IMR-90 (cell line): ENCODE measurements around the gene SNRK.

Experiments used
- POLR2A ChIP-seq: IDR thresholded peaks from 2 replicates; pipeline ENCODE4 v1.6.1; 2012; ENCODE audit warnings: mild to moderate bottlenecking, low read depth, low read length
- RFX5 ChIP-seq: IDR thresholded peaks from 2 replicates; pipeline ENCODE4 v1.8.0; 2012; ENCODE audit warnings: low read depth, mild to moderate bottlenecking, low read length, moderate library complexity

DNA sequence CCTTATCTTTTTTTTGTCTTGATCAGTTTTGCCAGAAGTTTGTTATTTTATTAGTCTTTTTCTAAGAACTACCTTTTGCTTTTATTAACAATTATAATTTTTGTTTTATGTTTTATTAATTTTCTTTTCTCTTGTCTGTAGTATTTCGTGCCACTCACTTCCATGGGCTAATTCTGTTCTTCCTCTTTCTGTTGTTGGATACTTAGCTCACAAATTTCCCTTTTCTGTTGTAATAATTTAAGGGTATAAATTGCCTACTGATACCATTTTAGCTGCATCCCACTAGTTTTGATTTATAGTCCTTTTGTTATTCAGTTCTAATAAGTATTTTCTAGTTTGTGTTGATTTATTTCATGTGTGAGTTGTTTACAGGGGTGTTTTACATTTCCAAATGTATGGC, 48.6 kb downstream of the SNRK start:
- TF ChIP-seq POLR2A (no peak), RFX5 (no peak)
